Mucosa of rectum (tissue), 2 donors: ENCODE measurements around the gene NOTUM.

Source experiments
- H3K27ac ChIP-seq, 2 donors: one replicate each; pipeline ENCODE4 v1.7.0; 2013; ENCODE audit warnings: inconsistent platforms in 2 of 2, low read depth in 2 of 2, low read length in 2 of 2
- H3K27me3 ChIP-seq, 2 donors: one replicate each; pipeline ENCODE4 v1.7.0; 2013; ENCODE audit warnings: low read length in 2 of 2; ENCODE audit not compliant: control insufficient read depth in 2 of 2, insufficient read depth in 2 of 2
- H3K36me3 ChIP-seq, 2 donors: one replicate each; pipeline ENCODE4 v1.7.0; 2013; ENCODE audit warnings: low read length in 2 of 2; ENCODE audit not compliant: control insufficient read depth in 2 of 2, insufficient read depth in 2 of 2
- H3K4me1 ChIP-seq, 2 donors: one replicate each; pipeline ENCODE4 v1.7.0; 2013; ENCODE audit warnings: low read length in 2 of 2, mild to moderate bottlenecking in 1 of 2; ENCODE audit not compliant: control insufficient read depth in 2 of 2, insufficient read depth in 2 of 2
- H3K4me3 ChIP-seq, 2 donors: one replicate each; pipeline ENCODE4 v1.7.0; 2013; ENCODE audit warnings: low read length in 2 of 2
- H3K9ac ChIP-seq, 2 donors: one replicate each; pipeline ENCODE4 v1.7.0; 2013; ENCODE audit warnings: low read length in 2 of 2, low read depth in 1 of 2, mild to moderate bottlenecking in 1 of 2
- H3K9me3 ChIP-seq, 2 donors: one replicate each; pipeline ENCODE4 v1.7.0; 2013; ENCODE audit warnings: low read length in 2 of 2; ENCODE audit not compliant: control insufficient read depth in 2 of 2
- donor health status: healthy.
- donor health status: Normal muscosa, but diverticular disease.

NOTUM gene

GRCh38 chr17:81976332-81977210 lies 15.6 kb upstream of the NOTUM start:
- H3K27ac ChIP-seq: peak overlapping the region; percentile 50 to 88

GRCh38 chr17:81973432-81973831 lies 12.4 kb upstream of the NOTUM start:
- peaks cover 0 to 11% of the 10 kb centered on the region in 2 donors for H3K27me3 ChIP-seq
- no peak overlapping the region for H3K9ac ChIP-seq
- H3K27ac ChIP-seq: no peak overlapping the region
- H3K4me1 ChIP-seq: peaks cover 7 to 10% of the 10 kb centered on the region in 2 donors
- no peak overlapping the region for H3K4me3 ChIP-seq
- no peaks in the 10 kb centered on the region for H3K36me3 ChIP-seq
- no peaks in the 10 kb centered on the region for H3K9me3 ChIP-seq

More at GRCh38 chr17:81976332-81977210, 15.6 kb upstream of the NOTUM start:
- Histone ChIP-seq H3K36me3 (peaks cover 0 to 8% of the 10 kb centered on the region in 2 donors), H3K9me3 (no peaks in the 10 kb centered on the region), H3K4me3 (peak overlapping the region; percentile 83 to 84), H3K4me1 (peaks cover 10% of the 10 kb centered on the region in 2 donors), H3K27me3 (no peaks in the 10 kb centered on the region), H3K9ac (peak overlapping the region; percentile 83 to 85)

- Histone ChIP-seq H3K27ac (no peak overlapping the region), H3K36me3 (no peaks in the 10 kb centered on the region), H3K27me3 (peaks cover 7 to 33% of the 10 kb centered on the region in 2 donors), H3K4me1 (peaks cover 11 to 20% of the 10 kb centered on the region in 2 donors), H3K4me3 (no peak overlapping the region), H3K9ac (no peak overlapping the region), H3K9me3 (no peaks in the 10 kb centered on the region)
Measured at GRCh38 chr17:81968850-81969812, 8.1 kb upstream of the NOTUM start.

- Histone ChIP-seq H3K4me3 (no peak overlapping the region), H3K4me1 (peaks cover 11 to 20% of the 10 kb centered on the region in 2 donors), H3K9me3 (no peaks in the 10 kb centered on the region), H3K27ac (no peak overlapping the region), H3K27me3 (peaks cover 8 to 41% of the 10 kb centered on the region in 2 donors), H3K9ac (no peak overlapping the region), H3K36me3 (no peaks in the 10 kb centered on the region)
Measured at GRCh38 chr17:81968396-81968745, 7.4 kb upstream of the NOTUM start.

- Histone ChIP-seq H3K9ac (no peak overlapping the region), H3K4me1 (peaks cover 11 to 20% of the 10 kb centered on the region in 2 donors), H3K27me3 (peaks cover 14 to 45% of the 10 kb centered on the region in 2 donors), H3K27ac (peak overlapping the region in 1 of 2 donors; percentile 32), H3K9me3 (no peaks in the 10 kb centered on the region), H3K36me3 (no peaks in the 10 kb centered on the region), H3K4me3 (peak overlapping the region; percentile 8 to 20)
Measured at GRCh38 chr17:81967533-81968395, 6.8 kb upstream of the NOTUM start.

- no peak overlapping the region for H3K9ac ChIP-seq
- H3K4me3 ChIP-seq: no peak overlapping the region
- peaks cover 18 to 50% of the 10 kb centered on the region in 2 donors for H3K27me3 ChIP-seq
- no peaks in the 10 kb centered on the region for H3K36me3 ChIP-seq
- no peaks in the 10 kb centered on the region for H3K9me3 ChIP-seq
- peaks cover 11 to 20% of the 10 kb centered on the region in 2 donors for H3K4me1 ChIP-seq
- peak overlapping the region in 1 of 2 donors; percentile 32 for H3K27ac ChIP-seq
Measured at GRCh38 chr17:81967244-81967532, 6.2 kb upstream of the NOTUM start.

- H3K9me3 ChIP-seq: no peaks in the 10 kb centered on the region
- no peaks in the 10 kb centered on the region for H3K36me3 ChIP-seq
- H3K9ac ChIP-seq: no peak overlapping the region
- peak overlapping the region in 1 of 2 donors; percentile 32 for H3K27ac ChIP-seq
- H3K4me1 ChIP-seq: peaks cover 11 to 20% of the 10 kb centered on the region in 2 donors
- H3K27me3 ChIP-seq: peaks cover 20 to 54% of the 10 kb centered on the region in 2 donors
- no peak overlapping the region for H3K4me3 ChIP-seq
Measured at GRCh38 chr17:81966343-81967243, 5.6 kb upstream of the NOTUM start.

- Histone ChIP-seq H3K27me3 (peaks cover 20 to 61% of the 10 kb centered on the region in 2 donors), H3K4me1 (peaks cover 17 to 31% of the 10 kb centered on the region in 2 donors), H3K4me3 (no peak overlapping the region)
Measured at GRCh38 chr17:81964081-81964849, 3.3 kb upstream of the NOTUM start.

More at GRCh38 chr17:81964081-81964849, 3.3 kb upstream of the NOTUM start:
- no peaks in the 10 kb centered on the region for H3K36me3 ChIP-seq
- H3K9ac ChIP-seq: no peak overlapping the region
- H3K9me3 ChIP-seq: no peaks in the 10 kb centered on the region
- H3K27ac ChIP-seq: no peak overlapping the region
